AG09309 (cell line): ENCODE results near the gene MARCHF4.
A peak's percentile ranks its signal among the peaks of the same experiment; 100 is the strongest.

Experiments
- DNase-seq: peaks from one replicate; pipeline ENCODE4 v3.0.0-alpha.2; 2010; ENCODE audit warnings: low read depth
- H3K4me3 ChIP-seq: 2 replicates; pipeline ENCODE4 v1.5.1; 2011; ENCODE audit warnings: mild to moderate bottlenecking, low read depth, low read length, moderate library complexity; ENCODE audit not compliant: control insufficient read depth
- CTCF ChIP-seq: IDR thresholded peaks from 2 replicates; pipeline ENCODE4 v1.5.1; 2011; ENCODE audit warnings: mild to moderate bottlenecking, low read depth, low read length, inconsistent platforms; ENCODE audit not compliant: insufficient read depth, control insufficient read depth; ENCODE audit errors: missing control alignments

The MARCHF4 gene

GRCh38 chr2:216344950-216345300 is 27.4 kb downstream of the MARCHF4 start:
- no peak overlapping the region for H3K4me3 ChIP-seq
- no peak for TF ChIP-seq CTCF
- DNase-seq, result no peak

GRCh38 chr2:216344206-216344949 is 27.9 kb downstream of the MARCHF4 start:
- DNase-seq, result no peak
- H3K4me3 ChIP-seq, result no peak overlapping the region
- TF ChIP-seq CTCF, result no peak

- TF ChIP-seq CTCF, result no peak
- no peak for DNase-seq
- no peak overlapping the region for H3K4me3 ChIP-seq
Observed at GRCh38 chr2:216343221-216343980, 28.9 kb downstream of the MARCHF4 start.

GRCh38 chr2:216341121-216341520 is 31.2 kb downstream of the MARCHF4 start:
- TF ChIP-seq CTCF, result no peak
- no peak for DNase-seq
- no peak overlapping the region for H3K4me3 ChIP-seq

- no peak overlapping the region for H3K4me3 ChIP-seq
- no peak for DNase-seq
- no peak for TF ChIP-seq CTCF
Observed at GRCh38 chr2:216340280-216340631, 32.0 kb downstream of the MARCHF4 start.

- TF ChIP-seq CTCF, result peak; percentile 12
- no peak overlapping the region for H3K4me3 ChIP-seq
- no peak for DNase-seq
Observed at GRCh38 chr2:216339456-216340279, 32.6 kb downstream of the MARCHF4 start.
